HG03196 (cell line): ENCODE results near the gene FOXS1.

ENCODE experiments used
- ATAC-seq: cut with Tn5 transposase; IDR thresholded peaks from one replicate; pipeline ENCODE4 v1.9.1; 2021; ENCODE audit not compliant: unreplicated experiment

FOXS1 gene

DNA sequence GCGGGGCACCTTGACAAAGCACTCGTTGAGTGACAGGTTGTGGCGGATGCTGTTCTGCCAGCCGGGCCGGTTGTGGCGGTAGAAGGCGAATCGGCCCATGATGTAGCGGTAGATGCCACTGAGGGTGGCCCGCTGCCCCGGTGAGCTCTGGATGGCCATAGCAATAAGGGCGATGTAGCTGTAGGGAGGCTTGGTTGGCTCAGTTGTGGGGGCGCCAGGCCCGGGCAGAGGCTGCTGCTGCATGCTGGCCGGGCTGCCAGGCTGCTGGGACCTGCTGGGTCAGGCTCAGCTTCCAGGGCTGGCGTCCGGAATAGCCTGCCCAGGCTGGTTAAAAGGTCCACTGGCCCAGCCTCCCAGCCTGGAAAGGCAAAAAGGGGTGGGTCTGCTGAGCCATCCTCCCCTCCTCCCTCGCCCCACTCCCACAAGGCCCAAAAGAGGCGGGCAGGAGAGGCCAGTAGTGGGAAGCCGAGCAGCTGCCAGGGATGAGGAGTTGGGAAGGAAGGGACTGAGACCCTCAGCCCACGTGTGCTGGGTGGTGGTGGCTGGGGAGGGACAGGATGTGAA is at the start of gene FOXS1:
Gene FOXS1 (minus strand): TSS at position 305 of the 564 bp plus-strand sequence. CDS start 62 bp downstream, at position 243.
- no peak for ATAC-seq

DNA sequence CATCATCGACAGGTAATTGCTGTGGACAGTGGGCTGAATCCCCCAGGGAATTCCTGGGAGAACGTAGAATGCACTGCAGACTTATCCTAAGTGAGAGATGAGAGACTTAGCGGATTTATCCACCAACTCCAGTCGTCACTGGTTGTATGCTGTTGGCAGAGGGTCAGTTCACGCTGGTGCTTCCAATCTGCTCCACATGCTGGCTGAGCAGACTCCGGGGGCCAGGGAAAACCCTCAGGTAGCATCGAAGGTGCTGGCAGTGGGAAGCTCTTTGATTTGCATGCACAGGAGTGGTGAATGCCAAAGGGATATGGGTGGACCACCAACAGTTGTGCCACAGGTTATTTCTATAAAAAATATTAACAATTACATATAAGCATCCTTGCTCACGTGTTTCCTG is 45.2 kb upstream of the FOXS1 start:
- ATAC-seq = no peak

DNA sequence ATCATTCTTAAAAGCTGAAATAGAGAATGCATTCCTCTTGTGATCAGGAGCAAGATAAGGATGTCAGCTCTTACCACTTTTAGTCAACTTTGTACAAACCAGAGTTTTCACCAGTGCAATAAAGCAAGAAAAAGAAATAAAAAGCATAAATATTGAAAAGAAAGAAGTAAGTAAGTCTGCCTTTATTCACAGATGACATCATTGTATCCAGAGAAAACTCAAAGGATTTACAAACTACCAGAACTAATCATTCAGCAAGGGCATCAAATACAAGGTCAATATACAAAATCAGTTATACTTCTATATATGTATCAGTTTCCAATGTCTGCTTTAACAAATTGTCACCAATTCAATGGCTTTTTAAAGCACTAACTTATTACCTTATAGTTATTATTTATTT is 38.4 kb upstream of the FOXS1 start:
- ATAC-seq = no peak

DNA sequence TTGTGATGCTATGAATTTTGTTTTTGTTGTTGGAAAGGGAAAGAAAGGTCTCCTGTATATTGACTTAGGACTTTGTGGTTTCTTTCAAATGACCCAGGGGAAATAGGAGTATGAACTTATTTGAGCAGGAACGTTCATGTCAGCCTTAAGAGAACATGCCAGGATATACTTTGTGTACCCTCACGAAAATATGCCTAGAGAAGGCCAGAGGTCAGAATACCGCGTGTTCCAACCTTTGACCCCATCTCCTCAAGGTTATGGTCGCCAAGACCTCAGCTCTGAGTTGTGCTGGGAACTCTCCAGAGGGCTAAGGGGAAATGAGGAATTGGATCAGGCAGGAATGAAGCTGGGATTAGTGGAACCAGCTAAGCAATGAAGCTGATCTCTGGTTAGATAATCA is 36.5 kb upstream of the FOXS1 start:
- no peak for ATAC-seq

DNA sequence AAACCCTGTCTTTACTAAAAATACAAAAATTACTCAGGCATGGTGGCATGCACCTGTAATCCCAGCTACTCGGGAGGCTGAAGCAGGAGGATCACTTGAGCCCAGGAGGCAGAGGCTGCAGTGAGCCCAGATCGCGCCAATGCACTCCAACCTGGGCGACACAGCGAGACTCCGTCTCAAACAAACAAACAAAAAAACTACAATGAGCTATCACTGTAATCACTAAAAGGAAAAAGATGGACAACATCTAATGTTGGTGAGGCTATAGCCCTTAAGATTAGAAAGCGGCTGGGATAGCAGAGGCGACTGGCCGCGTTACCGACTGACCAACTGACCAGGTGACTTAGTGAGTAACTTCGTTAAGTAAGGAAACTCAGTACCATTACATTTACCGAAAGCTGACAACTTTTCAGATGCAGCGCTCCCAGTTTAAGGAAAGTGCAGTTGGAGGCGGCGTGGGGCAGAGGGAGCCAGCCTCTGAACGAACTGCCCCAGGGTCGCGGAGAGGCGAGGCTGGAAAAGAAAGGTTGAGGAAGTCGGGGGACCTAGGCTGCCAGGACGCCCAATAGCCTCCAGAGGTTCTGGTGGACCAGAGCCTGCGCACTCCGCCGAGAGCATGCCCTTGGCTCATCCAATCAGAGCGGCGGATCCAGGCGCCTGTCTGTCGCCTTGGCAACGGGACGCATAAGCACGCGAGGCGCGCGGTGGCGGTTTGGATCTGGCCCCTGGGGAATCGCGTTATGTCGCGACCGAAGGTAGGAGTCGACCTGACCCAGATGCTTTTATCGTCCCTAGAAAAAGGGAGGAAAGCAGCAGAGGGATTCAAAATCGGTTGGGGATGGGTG is 34.0 kb upstream of the FOXS1 start:
- ATAC-seq = peak; percentile 77

DNA sequence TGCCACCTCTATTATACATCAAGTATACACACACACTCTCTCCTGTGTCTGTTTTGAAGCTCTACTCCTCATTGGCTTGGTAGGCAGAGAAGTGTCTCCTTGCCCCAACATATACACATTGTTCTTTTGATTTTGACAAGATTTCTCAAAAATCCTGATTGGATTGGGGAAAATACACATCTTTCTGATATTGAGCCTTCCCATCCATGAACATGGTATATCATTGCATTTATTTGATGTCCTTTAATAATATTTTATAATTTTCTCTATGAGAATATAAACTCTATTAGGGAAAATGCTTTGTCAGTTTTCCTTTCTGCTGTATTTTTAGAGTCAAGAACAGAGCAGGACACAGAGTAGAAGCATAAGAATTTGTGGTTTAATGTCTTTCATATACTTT is 32.3 kb upstream of the FOXS1 start:
- no peak for ATAC-seq

DNA sequence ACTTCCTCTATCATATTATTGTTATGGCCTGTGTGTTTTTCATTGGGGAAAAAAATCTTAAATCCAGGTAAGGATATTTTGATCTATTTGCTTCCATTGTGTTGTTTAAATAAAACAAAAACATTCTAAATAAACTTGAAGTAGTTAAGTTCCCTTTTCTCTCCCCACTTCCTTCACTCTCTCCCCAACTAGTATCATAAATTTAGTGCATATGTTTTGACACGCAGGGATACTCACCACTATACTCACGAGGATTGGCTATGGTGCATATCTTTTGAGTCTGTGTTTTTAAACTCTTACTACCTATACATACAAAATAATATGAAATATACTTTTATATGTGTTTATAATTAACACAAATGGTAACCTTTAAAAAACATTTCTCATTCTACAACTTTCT is 30.3 kb upstream of the FOXS1 start:
- ATAC-seq = no peak

DNA sequence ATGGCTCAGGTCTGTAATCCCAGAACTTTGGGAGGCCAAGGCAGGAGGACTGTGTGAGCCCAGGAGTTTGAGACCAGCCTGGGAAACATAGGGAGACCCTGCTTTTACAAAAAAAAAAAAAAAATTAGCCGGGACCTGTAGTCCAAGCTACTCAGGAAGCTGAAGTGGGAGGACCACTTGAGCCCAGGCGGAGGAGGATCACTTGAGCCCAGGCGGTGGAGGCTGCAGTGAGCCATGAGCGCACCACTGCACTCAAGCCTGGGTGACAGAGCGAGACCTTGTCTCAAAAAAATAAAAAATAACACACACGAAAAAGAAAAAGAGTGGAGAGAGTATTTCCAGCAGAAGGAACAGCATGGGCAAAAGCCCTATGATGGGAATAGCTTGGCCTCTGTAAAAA is 27.0 kb upstream of the FOXS1 start:
- ATAC-seq = no peak

DNA sequence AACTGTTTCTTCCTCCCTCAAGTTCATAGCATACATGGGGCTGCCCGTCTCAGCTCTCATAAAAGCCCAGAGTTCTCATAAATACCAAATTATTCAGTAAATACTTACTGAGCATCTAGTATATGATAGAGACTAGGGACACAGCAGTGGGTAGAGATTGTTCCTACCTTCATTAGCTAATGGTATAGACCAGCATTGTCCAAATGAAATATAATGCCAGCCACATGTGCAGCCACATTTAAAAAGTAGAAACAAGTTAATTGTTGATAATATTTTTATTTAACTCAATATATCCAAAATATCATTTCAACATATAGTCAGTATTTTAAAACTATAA is 26.2 kb upstream of the FOXS1 start:
- no peak for ATAC-seq

DNA sequence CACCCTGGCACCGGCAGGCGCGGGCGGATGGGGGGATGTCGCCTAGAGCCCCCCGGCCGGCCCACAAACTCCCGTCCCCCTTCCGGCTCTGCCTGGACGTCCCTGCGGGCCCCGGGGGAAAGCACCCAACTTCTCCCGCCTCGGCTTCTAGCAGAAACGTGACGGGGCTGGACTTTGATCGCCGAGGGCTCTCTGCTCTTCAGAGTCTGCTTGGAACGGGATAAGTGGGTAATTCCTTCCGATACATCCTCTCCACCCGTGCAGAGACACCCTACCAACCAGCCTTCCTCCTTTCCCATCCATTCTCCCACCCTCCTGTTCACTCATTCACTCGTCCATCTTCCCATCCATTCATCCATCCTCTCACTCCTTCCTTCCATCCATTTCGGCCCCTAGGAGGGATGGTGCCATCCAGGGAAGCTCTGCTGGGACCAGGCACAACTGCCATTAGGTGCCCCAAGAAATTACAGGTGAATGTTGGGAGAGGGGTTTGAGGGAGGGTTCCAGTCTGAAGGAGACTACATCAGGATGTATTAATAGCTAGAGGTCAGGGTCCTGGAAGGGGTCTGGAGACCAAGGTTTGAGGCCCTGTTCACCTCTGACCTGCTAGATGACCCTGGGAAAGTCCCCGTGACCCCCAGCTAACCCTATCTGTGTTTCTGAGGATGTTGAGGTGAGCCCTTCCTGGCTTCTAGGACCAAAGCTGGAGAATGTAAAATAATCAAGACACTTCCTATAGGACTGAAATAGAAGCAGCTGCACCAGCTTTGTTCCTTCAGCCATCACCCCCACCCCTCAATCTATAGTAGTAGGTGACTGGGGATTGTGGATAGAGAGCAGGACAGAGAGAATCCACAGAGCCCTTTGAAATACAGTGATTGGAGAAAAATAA is 25.6 kb upstream of the FOXS1 start:
- ATAC-seq = no peak

DNA sequence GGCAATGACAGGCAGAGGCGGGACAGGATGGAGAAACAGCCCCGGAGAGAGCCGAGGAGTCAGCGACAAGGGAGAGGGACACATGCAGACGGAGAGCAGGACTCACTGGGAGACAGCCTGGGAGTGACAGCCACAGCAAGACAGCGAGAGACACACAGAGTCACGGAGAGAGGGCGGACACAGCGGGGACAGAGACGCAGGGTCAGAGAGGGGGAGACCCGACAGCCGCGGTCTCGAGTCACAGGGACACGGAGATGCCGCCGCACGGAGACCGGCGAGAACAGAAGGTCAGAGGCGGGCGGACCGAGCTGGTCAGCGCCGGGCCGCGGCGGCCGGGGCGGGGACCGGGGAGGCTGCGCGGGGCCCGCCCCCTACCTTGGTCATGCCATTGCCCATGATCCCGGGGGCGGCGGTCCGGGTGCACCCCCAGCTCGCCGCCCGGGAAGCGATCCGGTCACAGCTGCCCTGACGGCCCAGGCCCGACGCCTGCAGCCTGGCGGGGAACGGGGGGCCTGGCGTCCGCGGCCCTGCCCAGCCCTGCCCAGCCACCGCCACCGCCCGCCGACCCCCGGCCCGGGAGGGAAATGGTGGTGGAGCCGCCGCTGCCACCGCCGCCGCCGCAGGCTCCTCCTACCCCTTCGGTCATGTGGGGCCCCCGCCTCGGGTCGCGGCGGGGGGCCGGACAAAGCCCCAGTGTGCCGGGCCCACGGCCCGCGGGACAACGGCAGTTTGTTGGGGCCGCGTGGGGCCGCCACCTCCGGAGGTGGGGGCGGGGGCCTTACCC is 24.7 kb upstream of the FOXS1 start, which contains the start of the genes DUSP15 and TTLL9:
Gene DUSP15 (minus strand): TSS at position 586 of the 784 bp plus-strand sequence. CDS start 190 bp downstream, at position 396.
Gene TTLL9 (plus strand): TSS at position 693 of the 784 bp plus-strand sequence. CDS start 493 bp downstream, outside the sequence.
- ATAC-seq = no peak

DNA sequence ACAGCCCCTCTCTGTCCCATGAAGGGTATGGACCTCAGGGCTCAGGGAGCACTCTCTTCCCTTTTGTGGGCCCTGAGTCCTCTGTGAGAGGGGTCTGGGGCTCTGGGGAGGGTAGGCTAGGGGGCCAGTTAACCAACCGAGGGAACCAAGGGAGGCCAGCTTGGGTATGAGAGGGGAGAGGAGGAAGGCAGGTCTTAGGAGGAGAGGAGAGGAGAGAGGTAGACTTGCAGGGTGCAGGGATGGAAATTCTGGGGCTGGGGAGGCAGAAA is 24.2 kb upstream of the FOXS1 start:
- no peak for ATAC-seq

DNA sequence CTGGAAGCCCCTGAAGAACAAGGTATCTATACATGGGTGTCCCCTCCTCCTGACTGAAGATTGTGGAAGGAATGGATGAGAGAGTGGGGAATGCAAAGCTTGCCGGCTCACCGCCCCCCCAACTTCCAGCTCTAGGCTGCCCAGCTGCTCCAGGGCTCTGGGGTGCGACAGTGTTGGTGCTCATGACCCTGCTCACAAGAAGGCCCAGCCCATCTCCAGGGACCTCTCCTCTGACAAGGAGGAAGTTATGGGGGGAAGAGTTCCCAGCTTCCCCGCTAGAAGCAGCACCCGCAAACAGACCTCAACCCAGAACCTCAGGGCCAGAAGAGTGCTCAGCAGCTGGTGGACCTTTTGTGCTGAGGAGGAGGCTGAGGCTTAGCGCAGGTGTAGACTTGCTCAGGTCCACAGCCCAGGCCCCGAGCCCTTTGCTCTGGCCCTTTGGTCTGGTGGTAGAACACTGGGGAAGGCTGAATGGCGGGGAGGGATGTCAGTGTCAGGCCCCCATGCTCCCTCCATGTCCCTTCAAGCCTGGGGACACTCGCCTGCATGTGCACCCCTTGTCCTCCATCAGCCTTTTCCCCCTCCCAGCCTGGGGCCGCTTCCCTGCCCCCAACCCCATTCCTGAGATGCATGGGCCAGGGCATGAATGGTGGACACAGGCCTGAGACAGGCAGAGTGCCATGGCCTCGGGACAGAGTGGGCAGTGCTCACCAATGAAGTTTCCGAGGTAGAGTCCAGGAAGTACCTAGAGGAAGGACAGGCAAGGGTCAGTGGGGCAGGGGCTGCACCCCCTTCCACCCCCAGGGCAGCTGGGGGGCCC is 23.7 kb upstream of the FOXS1 start:
- no peak for ATAC-seq

DNA sequence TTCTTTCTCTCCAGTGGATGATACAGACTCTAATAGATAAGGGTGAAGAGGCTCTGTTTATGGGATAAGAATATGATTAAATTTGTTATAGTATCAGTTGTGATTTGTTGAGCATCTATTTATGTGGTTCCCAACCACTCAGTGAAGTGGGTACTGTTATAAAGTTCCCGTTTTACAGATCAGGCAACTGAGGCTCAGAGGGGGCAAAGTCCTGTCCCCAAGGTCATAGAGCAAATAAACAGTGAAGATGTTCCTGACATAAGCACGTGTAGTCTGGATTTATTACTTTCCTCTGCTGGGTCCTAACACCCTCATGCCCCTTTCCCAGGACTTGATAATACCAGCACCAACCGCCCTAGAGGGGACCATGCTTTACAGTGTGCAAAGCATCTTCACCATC is 20.8 kb upstream of the FOXS1 start:
- no peak for ATAC-seq

DNA sequence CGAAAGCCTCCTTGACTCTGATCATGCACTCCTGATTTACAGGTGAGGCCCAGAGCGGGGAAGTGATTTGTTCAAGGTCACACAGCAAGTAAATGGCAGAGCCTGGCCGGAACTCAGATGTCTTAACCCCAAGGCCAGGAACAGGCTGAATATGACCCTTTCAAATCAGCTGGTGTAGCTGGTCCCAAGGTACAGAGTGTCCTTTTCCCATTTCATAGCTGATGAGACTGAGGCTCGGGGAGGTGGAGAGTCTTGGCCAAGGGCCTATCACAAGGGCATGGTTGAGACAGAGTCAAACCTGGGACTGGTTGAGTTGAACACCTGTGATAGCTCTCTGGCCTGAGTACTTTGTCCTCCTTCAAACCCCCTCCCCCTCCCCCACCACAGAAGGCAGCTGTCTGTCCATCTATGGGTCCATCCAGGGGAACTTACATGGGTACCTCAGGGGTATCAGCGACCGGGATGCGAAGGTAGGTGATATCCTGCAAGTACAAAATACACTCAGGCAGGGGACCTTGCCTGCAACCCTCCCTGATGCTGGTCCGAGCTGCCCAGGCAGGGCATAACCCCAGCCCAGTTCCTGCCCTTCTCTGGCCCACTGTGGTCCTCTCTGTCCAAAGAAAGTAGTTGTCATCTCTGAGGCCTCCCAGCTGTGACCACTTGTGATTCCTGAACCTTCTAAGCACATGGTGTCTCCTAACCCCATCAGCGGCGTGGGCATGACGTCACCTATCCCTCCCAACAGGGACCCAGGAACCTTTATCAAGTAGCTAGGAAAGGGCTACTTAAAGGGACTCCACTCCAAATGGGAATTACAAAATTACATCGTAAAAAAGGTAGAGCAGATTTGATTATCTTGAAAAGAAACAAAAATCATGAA is 19.4 kb upstream of the FOXS1 start:
- ATAC-seq = no peak

DNA sequence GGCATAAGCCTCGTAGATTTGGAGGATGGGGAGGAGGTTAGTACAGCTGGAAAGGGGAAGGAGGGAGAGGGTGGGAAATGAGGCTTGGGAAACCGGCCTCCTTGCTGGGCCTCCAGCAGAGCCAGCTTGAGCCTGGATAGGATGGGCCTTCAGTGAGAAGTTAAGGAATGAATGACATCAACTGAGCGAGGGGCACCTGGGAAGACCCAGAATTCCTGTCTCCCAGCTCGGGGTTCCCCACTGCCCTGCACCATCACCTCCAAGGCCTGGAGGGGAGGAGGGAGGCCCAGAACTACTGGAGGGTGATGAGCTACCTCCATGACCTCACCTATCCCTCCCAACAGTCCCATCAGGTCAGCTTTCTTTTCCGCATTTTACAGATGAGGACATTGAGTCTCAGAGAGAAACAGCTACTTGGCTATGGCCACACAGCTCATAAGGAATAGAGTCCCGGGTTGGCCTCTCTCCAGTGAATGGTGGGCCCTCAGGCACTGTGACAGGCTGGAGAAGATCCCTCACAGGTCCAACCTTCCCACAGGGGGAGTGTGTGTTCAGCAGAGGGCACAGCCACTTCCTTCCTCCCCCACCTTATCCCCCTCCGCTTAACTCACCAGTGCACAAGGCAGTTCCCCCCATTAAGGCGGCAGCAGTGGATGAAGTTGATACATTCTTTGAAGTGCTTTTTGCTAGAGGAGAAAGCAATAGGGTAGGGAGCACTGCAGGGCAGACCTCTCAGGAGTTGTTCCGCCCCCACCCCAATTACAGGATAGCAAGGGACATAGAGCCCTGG is 18.1 kb upstream of the FOXS1 start:
- no peak for ATAC-seq

DNA sequence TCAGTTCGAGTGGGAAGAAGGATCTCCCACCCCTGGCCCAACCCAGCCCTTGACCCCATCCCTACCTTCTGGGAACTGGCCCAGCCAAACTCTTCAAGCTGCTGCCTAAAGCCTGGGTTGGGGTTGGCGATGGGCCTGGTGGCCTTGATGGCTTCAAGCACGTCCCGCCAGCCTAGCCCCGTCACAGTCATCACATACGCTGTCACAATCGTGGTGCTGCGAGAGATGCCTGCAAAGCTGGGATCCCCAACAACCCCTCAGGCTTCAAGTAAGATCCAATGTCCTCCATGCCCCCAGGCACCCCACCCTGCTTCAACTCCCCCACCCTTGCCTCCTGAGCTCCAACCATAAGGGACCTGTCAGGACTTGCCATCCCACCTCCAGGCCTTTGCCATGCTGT is 17.1 kb upstream of the FOXS1 start:
- no peak for ATAC-seq

DNA sequence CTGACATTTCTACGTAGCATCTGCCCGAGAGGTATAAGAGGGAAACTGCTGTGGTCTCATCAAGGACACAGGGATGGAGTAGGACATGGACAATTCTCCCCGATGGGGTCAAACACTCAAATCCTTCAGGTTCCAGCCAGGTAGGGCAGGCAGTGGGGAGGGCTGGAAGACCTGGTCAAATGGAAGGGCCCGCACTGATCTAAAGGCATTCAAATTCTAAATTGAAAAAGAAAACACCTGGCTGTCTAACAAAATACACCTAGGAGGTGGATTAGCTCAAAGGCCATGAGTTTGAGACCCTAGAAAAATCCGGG is 16.7 kb upstream of the FOXS1 start:
- ATAC-seq = no peak
